T47D (cell line): Measurements from ENCODE around the gene RNF121.

Experiments
- DNase-seq, 2 experiments: peaks; one replicate each; pipeline versions ENCODE4 v3.0.0 to v3.0.0-alpha.2; 2011 to 2012; ENCODE audit warnings: low read depth in 1 of 2, low spot score in 1 of 2
- JUND ChIP-seq: IDR thresholded peaks from 2 replicates; pipeline ENCODE4 v1.6.1; 2012; ENCODE audit warnings: low read depth
- in situ Hi-C: cut with HindIII; loops from 2 replicates; pipeline ENCODE4 v1.10.0; 2016; ENCODE audit warnings: low sequenced_read_pairs, low pct_unique_long_range_greater_than_20kb

RNF121 gene

GRCh38 chr11:71998649-71999310, 69.9 kb downstream of the RNF121 start, which contains the start of gene IL18BP:
Gene IL18BP, plus strand, starts transcription at chr11:71998909. Its CDS starts 1,076 bp downstream, at chr11:71999985.
- no peak for DNase-seq
- TF ChIP-seq JUND, result no peak
- in situ Hi-C loops, result no loop called here

- TF ChIP-seq JUND, result no peak
- no peak for DNase-seq
- in situ Hi-C loops, result no loop called here
These were observed 70.5 kb downstream of the RNF121 start for GRCh38 chr11:71999362-71999761.

GRCh38 chr11:71999798-72000197, 71.0 kb downstream of the RNF121 start:
- in situ Hi-C loops, result no loop called here
- DNase-seq, result no peak
- no peak for TF ChIP-seq JUND

- no peak for TF ChIP-seq JUND
- no peak for DNase-seq
- in situ Hi-C loops, result no loop called here
These were observed 71.5 kb downstream of the RNF121 start for GRCh38 chr11:72000202-72000867.

- in situ Hi-C loops, result no loop called here
- TF ChIP-seq JUND, result no peak
- no peak for DNase-seq
These were observed 72.4 kb downstream of the RNF121 start for GRCh38 chr11:72001285-72001684.

GRCh38 chr11:72001834-72002591, 73.2 kb downstream of the RNF121 start:
- TF ChIP-seq JUND, result no peak
- DNase-seq, result no peak
- in situ Hi-C loops, result no loop called here

GRCh38 chr11:72002841-72003775, 74.3 kb downstream of the RNF121 start:
- no peak for DNase-seq
- in situ Hi-C loops, result no loop called here

GRCh38 chr11:72003776-72004171, 74.9 kb downstream of the RNF121 start:
- in situ Hi-C loops, result no loop called here
- TF ChIP-seq JUND, result no peak
- DNase-seq, result no peak

More at GRCh38 chr11:72002841-72003775, 74.3 kb downstream of the RNF121 start:
- no peak for TF ChIP-seq JUND

- DNase-seq, result no peak
- in situ Hi-C loops, result no loop called here
- no peak for TF ChIP-seq JUND
These were observed 75.9 kb downstream of the RNF121 start for GRCh38 chr11:72004515-72005346.

GRCh38 chr11:72005347-72006260, 76.8 kb downstream of the RNF121 start:
- in situ Hi-C loops, result no loop called here
- TF ChIP-seq JUND, result no peak
- no peak for DNase-seq
